Measurements from ENCODE around the gene MBNL1.
"Not testable (repeated sequence)": the region's sequence is repeated elsewhere in the genome, so short reads cannot be mapped to it uniquely, and the experiment has no call there.

Gene MBNL1

DNA sequence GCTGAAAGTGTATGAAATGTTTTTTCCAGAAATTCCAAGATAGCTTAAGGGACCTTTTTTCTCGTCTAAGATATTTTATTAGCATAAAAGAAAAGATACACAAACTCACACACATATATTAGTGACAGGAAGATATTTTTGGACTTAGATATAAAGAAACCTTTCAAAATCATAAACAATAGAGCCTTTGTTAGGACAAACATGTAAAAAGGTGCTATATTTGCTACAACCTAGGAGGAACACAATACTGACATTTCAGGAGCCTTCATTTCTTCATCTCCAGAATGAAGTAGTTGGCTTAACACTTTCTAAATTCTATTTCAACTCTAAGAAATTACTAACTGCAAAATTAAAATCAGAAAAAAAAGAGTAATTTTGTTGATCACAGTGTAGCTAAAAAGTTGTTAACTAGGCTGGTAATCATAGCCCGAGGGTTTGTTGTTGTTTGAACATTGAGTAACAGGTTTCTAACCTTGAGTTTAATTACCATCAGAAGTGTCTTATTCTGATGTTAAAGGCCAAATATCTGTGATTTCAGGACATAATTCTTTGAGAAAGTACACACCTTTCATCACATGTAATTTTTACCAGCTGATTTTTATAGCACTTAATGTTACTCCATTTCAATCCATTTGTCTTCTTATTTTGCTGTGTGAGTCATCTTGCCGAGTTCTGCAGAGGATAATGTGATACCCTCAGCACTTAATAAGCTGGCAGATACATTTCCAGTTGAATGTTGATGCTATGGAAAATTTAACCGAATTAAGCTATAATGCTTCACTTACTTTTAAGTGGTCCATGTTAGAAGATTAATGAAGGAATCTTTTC, 97.3 kb downstream of the MBNL1 start:
- no peak for DNase-seq (ENCODE audit: low spot score)
- Histone ChIP-seq H3K36me3 (replicated peaks in 1 of 2; ENCODE audit: control insufficient read depth in 2 of 2, insufficient read depth in 2 of 2, low read length in 2 of 2) (no peaks in the 10 kb centered on the region), H3K27me3 (ENCODE audit: control insufficient read depth in 3 of 3, insufficient read depth in 3 of 3, low read depth in 1 of 3, low read length in 3 of 3) (no peaks in the 10 kb centered on the region), H3K4me1 (ENCODE audit: control insufficient read depth in 2 of 2, insufficient read depth in 1 of 2, low read depth in 1 of 2, low read length in 2 of 2) (no peaks in the 10 kb centered on the region), H3K23ac (ENCODE audit: low read depth, low read length, poor library complexity) (no peak overlapping the region), H4K8ac (ENCODE audit: low read depth, low read length) (no peak overlapping the region), H2BK12ac (ENCODE audit: low read length) (no peak overlapping the region), H3K14ac (ENCODE audit: low read length) (no peak overlapping the region), H2BK5ac (ENCODE audit: low read length) (no peak overlapping the region), H3K4me3 (ENCODE audit: low read length in 2 of 2) (no peak overlapping the region), H4K91ac (ENCODE audit: low read depth, low read length, poor library complexity) (no peak overlapping the region), H3K18ac (ENCODE audit: low read length) (no peak overlapping the region), H2AFZ (ENCODE audit: low read length) (no peak overlapping the region), H3K79me1 (ENCODE audit: low read depth, low read length) (no peaks in the 10 kb centered on the region), H2BK15ac (ENCODE audit: low read length) (no peak overlapping the region), H3K27ac (replicated peaks; ENCODE audit: low read length) (no peak overlapping the region), H2AK5ac (ENCODE audit: low read depth, low read length) (no peak overlapping the region), H3K4ac (ENCODE audit: low read length) (no peak overlapping the region), H3K9ac (ENCODE audit: low read depth, low read length, poor library complexity) (no peak overlapping the region), H3K4me2 (ENCODE audit: insufficient read depth, low read length, poor library complexity, severe bottlenecking) (no peak overlapping the region), H2BK120ac (ENCODE audit: low read depth, low read length) (no peak overlapping the region), H3K9me3 (replicated peaks in 1 of 2; ENCODE audit: control insufficient read depth in 2 of 2, insufficient read depth in 1 of 2, low read depth in 1 of 2, low read length in 2 of 2) (peaks cover 0 to 4% of the 10 kb centered on the region in 2 donors)
- WGBS, 2 donors (ENCODE audit: extremely low coverage in 2 of 2, insufficient read length in 2 of 2, insufficient replicate concordance in 1 of 2) = no CpG with 5 or more reads among the region's 4 CpGs

DNA sequence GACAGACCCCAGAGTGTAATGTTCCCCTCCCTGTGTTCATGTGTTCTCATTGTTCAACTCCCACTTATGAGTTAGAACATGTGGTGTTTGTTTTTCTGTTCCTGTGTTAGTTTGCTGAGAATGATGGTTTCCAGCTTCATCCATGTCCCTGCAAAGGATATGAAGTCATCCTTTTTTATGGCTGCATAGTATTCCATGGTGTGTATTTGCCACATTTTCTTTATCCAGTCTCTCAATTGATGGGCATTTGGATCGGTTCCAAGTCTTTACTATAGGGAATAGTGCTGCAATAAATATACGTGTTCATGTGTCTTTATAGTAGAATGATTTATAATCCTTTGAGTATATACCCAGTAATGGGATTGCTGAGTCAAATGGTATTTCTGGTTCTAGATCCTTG, 98.5 kb downstream of the MBNL1 start:
- H3K18ac ChIP-seq (ENCODE audit: low read length); H3K23ac ChIP-seq (ENCODE audit: low read depth, low read length, poor library complexity); H3K36me3 ChIP-seq (replicated peaks in 1 of 2; ENCODE audit: control insufficient read depth in 2 of 2, insufficient read depth in 2 of 2, low read length in 2 of 2); DNase-seq (ENCODE audit: low spot score); H2BK15ac ChIP-seq (ENCODE audit: low read length); H3K9me3 ChIP-seq (replicated peaks in 1 of 2; ENCODE audit: control insufficient read depth in 2 of 2, insufficient read depth in 1 of 2, low read depth in 1 of 2, low read length in 2 of 2); H3K4ac ChIP-seq (ENCODE audit: low read length); H3K4me3 ChIP-seq (ENCODE audit: low read length in 2 of 2); H3K4me1 ChIP-seq (ENCODE audit: control insufficient read depth in 2 of 2, insufficient read depth in 1 of 2, low read depth in 1 of 2, low read length in 2 of 2); H3K79me1 ChIP-seq (ENCODE audit: low read depth, low read length); H3K27ac ChIP-seq (replicated peaks; ENCODE audit: low read length); H3K9ac ChIP-seq (ENCODE audit: low read depth, low read length, poor library complexity); H3K14ac ChIP-seq (ENCODE audit: low read length); H4K91ac ChIP-seq (ENCODE audit: low read depth, low read length, poor library complexity); H2BK12ac ChIP-seq (ENCODE audit: low read length); H2AK5ac ChIP-seq (ENCODE audit: low read depth, low read length); H2AFZ ChIP-seq (ENCODE audit: low read length); H2BK5ac ChIP-seq (ENCODE audit: low read length); H3K27me3 ChIP-seq (ENCODE audit: control insufficient read depth in 3 of 3, insufficient read depth in 3 of 3, low read depth in 1 of 3, low read length in 3 of 3); H4K8ac ChIP-seq (ENCODE audit: low read depth, low read length); H3K4me2 ChIP-seq (ENCODE audit: insufficient read depth, low read length, poor library complexity, severe bottlenecking); H2BK120ac ChIP-seq (ENCODE audit: low read depth, low read length): not testable (repeated sequence)
- WGBS, 2 donors (ENCODE audit: extremely low coverage in 2 of 2, insufficient read length in 2 of 2, insufficient replicate concordance in 1 of 2) = no CpG with 5 or more reads among the region's 2 CpGs

DNA sequence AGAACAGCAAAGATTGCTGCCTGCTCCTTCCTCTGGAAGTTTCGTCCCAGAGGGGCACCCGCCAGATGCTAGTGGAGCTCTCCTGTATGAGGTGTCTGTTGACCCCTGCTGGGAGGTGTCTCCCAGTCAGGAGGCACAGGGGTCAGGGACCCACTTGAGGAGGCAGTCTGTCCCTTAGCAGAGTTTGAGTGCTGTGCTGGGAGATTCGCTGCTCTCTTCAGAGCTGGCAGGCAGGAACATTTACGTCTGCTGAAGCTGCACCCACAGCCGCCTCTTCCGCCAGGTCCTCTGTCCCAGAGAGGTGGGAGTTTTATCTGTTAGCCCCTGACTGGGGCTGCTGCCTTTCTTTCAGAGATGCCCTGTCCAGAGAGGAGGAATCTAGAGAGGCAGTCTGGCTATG, 103.9 kb downstream of the MBNL1 start:
- H3K36me3 ChIP-seq (replicated peaks in 1 of 2; ENCODE audit: control insufficient read depth in 2 of 2, insufficient read depth in 2 of 2, low read length in 2 of 2); H3K27ac ChIP-seq (replicated peaks; ENCODE audit: low read length); H2BK120ac ChIP-seq (ENCODE audit: low read depth, low read length); H3K27me3 ChIP-seq (ENCODE audit: control insufficient read depth in 3 of 3, insufficient read depth in 3 of 3, low read depth in 1 of 3, low read length in 3 of 3); H2BK15ac ChIP-seq (ENCODE audit: low read length); H3K4me2 ChIP-seq (ENCODE audit: insufficient read depth, low read length, poor library complexity, severe bottlenecking); H3K4ac ChIP-seq (ENCODE audit: low read length); H3K23ac ChIP-seq (ENCODE audit: low read depth, low read length, poor library complexity); H2BK12ac ChIP-seq (ENCODE audit: low read length); H4K8ac ChIP-seq (ENCODE audit: low read depth, low read length); H3K14ac ChIP-seq (ENCODE audit: low read length); H3K9me3 ChIP-seq (replicated peaks in 1 of 2; ENCODE audit: control insufficient read depth in 2 of 2, insufficient read depth in 1 of 2, low read depth in 1 of 2, low read length in 2 of 2); H3K79me1 ChIP-seq (ENCODE audit: low read depth, low read length); H3K9ac ChIP-seq (ENCODE audit: low read depth, low read length, poor library complexity); H4K91ac ChIP-seq (ENCODE audit: low read depth, low read length, poor library complexity); H3K4me1 ChIP-seq (ENCODE audit: control insufficient read depth in 2 of 2, insufficient read depth in 1 of 2, low read depth in 1 of 2, low read length in 2 of 2); DNase-seq (ENCODE audit: low spot score); H2AFZ ChIP-seq (ENCODE audit: low read length); H3K18ac ChIP-seq (ENCODE audit: low read length); H3K4me3 ChIP-seq (ENCODE audit: low read length in 2 of 2); H2AK5ac ChIP-seq (ENCODE audit: low read depth, low read length); H2BK5ac ChIP-seq (ENCODE audit: low read length): not testable (repeated sequence)
- WGBS, 2 donors (ENCODE audit: extremely low coverage in 2 of 2, insufficient read length in 2 of 2, insufficient replicate concordance in 1 of 2) = no CpG with 5 or more reads among the region's 6 CpGs

DNA sequence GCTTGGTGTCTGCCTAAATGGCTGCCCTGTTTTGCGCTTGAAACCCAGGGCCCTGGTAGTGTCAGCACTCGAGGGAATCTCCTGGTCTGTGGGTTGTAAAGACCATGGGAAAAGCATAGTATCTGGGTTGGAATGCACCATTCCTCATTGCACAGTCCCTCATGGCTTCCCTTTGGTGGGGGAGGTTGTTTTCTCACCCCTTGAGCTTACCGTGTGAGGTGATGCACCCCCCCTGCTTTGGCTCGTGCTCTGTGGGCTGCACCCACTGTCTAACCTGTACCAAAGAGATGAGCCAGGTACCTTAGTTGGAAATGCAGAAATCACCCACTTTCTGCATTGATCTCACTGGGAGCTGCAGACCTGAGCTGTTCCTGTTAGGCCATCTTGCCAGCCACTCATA, 104.7 kb downstream of the MBNL1 start:
- no peak overlapping the region for H3K27ac ChIP-seq (replicated peaks; ENCODE audit: low read length)
- H3K4ac ChIP-seq (ENCODE audit: low read length) = no peak overlapping the region
- no peaks in the 10 kb centered on the region for H3K79me1 ChIP-seq (ENCODE audit: low read depth, low read length)
- no peak overlapping the region for H4K91ac ChIP-seq (ENCODE audit: low read depth, low read length, poor library complexity)
- no peaks in the 10 kb centered on the region for H3K36me3 ChIP-seq (replicated peaks in 1 of 2; ENCODE audit: control insufficient read depth in 2 of 2, insufficient read depth in 2 of 2, low read length in 2 of 2)
- no peaks in the 10 kb centered on the region for H3K4me1 ChIP-seq (ENCODE audit: control insufficient read depth in 2 of 2, insufficient read depth in 1 of 2, low read depth in 1 of 2, low read length in 2 of 2)
- no peak for DNase-seq (ENCODE audit: low spot score)
- no peak overlapping the region for H3K23ac ChIP-seq (ENCODE audit: low read depth, low read length, poor library complexity)
- no peak overlapping the region for H4K8ac ChIP-seq (ENCODE audit: low read depth, low read length)
- H2AK5ac ChIP-seq (ENCODE audit: low read depth, low read length) = no peak overlapping the region
- H2BK120ac ChIP-seq (ENCODE audit: low read depth, low read length) = no peak overlapping the region
- no peak overlapping the region for H2BK15ac ChIP-seq (ENCODE audit: low read length)
- H3K27me3 ChIP-seq (ENCODE audit: control insufficient read depth in 3 of 3, insufficient read depth in 3 of 3, low read depth in 1 of 3, low read length in 3 of 3) = no peaks in the 10 kb centered on the region
- no peak overlapping the region for H3K9ac ChIP-seq (ENCODE audit: low read depth, low read length, poor library complexity)
- no peak overlapping the region for H2BK12ac ChIP-seq (ENCODE audit: low read length)
- WGBS, 2 donors (ENCODE audit: extremely low coverage in 2 of 2, insufficient read length in 2 of 2, insufficient replicate concordance in 1 of 2) = no CpG with 5 or more reads among the region's 4 CpGs
- H2BK5ac ChIP-seq (ENCODE audit: low read length) = no peak overlapping the region
- H3K4me3 ChIP-seq (ENCODE audit: low read length in 2 of 2) = no peak overlapping the region
- peaks cover 0 to 2% of the 10 kb centered on the region in 2 donors for H3K9me3 ChIP-seq (replicated peaks in 1 of 2; ENCODE audit: control insufficient read depth in 2 of 2, insufficient read depth in 1 of 2, low read depth in 1 of 2, low read length in 2 of 2)
- no peak overlapping the region for H3K14ac ChIP-seq (ENCODE audit: low read length)
- H2AFZ ChIP-seq (ENCODE audit: low read length) = no peak overlapping the region
- H3K4me2 ChIP-seq (ENCODE audit: insufficient read depth, low read length, poor library complexity, severe bottlenecking) = no peak overlapping the region
- H3K18ac ChIP-seq (ENCODE audit: low read length) = peak overlapping the region; percentile 35

Measured in neuronal stem cell (in vitro differentiated cells).